Psoas muscle (tissue), 8 donors: Measurements from ENCODE around the gene FMO2. TPM values are rescaled to one million over a fixed set of nuclear protein-coding genes. Genes with fewer than 3 reads are reported as not detected.

Source experiments
- ATAC-seq, 4 donors: fragments of 200-7000 bp; cut with Tn5 transposase; one replicate each; pipeline ENCODE4 v1.9.1; 2020; ENCODE audit warnings: moderate library complexity in 3 of 4, mild to moderate bottlenecking in 2 of 4
- DNase-seq, 2 donors: peaks; one replicate each; pipeline ENCODE4 v3.0.0-alpha.2; 2020
- H3K27ac ChIP-seq: fragments of 200-600 bp; one replicate; pipeline ENCODE4 v1.8.0; 2022
- H3K27me3 ChIP-seq, 3 donors: fragments of 200-600 bp in 1 of 3; one replicate each; pipeline versions ENCODE4 v1.6.1 to v1.8.0; 2013 to 2022; ENCODE audit warnings: low read length in 2 of 3, mild to moderate bottlenecking in 2 of 3, moderate library complexity in 1 of 3; ENCODE audit not compliant: insufficient read depth in 3 of 3
- H3K36me3 ChIP-seq, 2 donors: fragments of 200-600 bp in 1 of 2; one replicate each; pipeline versions ENCODE4 v1.6.1 to v1.8.0; 2013 to 2022; ENCODE audit warnings: low read depth in 1 of 2, mild to moderate bottlenecking in 1 of 2, moderate library complexity in 1 of 2; ENCODE audit not compliant: insufficient read depth in 1 of 2
- H3K4me1 ChIP-seq: fragments of 200-600 bp; one replicate; pipeline ENCODE4 v1.8.0; 2022
- H3K4me3 ChIP-seq: fragments of 200-600 bp; one replicate; pipeline ENCODE4 v1.8.0; 2022; ENCODE audit warnings: mild to moderate bottlenecking
- H3K9me3 ChIP-seq: fragments of 200-600 bp; one replicate; pipeline ENCODE4 v1.8.0; 2022
- WGBS, 3 donors: extraction: QIAGEN DNeasy Blood & Tissue Kit; methylation state at CpG; one replicate each; pipeline versions ENCODE4 v1.1.6 to v1.1.7; 2013; 5-methylcytosine and 5-hydroxymethylcytosine counted together
- intact Hi-C, 2 donors: fragments of 100-400 bp; cut with DNase I; formaldehyde crosslinking; loops; one replicate each; pipeline versions ENCODE4 v1.11.0 to v1.14.2; 2022
- polyA plus RNA-seq, 3 donors: library from polyadenylated mRNA; stranded (reverse); fragments of 200-250 nt; gene quantifications; one replicate each; pipeline ENCODE4 v1.2.3, GENCODE V29; 2013
- total RNA-seq, 4 donors: library from RNA; stranded (reverse); fragmentation: NEBNext Ultra II Directional in 2 of 4; extraction: Animal tissue kit (Norgen Biotek cat#: 25700) in 2 of 4; gene quantifications; one replicate each; pipeline versions ENCODE4 v1.2.1 to v1.2.4, GENCODE V29; 2021 to 2023
- TF ChIP-seq, protein P1 (sequence below): fragments of 200-600 bp; IDR thresholded peaks from one replicate; pipeline ENCODE4 v1.8.0; 2022; ENCODE audit warnings: antibody characterized with exemption
- donor health status: healthy with polysubstance abuse.
- donor health status: DM: no; HTN: no; CAD: no; lungs with moderate emphysema.
- donor health status: Bipolar disorder and iron deficiency.
- donor health status: healthy.
- donor health status: DM: yes; HTN: yes; CAD: no.
- donor health status: DM: no; HTN: no; CAD: no.
- donor health status: DM: no; HTN: no; CAD: no.
- donor health status: DM: yes; HTN: yes; CAD: no.

FMO2 gene
- total and polyA plus RNA-seq, 7 donors = 6.9 to 54.1 (median 17.1) TPM

DNA sequence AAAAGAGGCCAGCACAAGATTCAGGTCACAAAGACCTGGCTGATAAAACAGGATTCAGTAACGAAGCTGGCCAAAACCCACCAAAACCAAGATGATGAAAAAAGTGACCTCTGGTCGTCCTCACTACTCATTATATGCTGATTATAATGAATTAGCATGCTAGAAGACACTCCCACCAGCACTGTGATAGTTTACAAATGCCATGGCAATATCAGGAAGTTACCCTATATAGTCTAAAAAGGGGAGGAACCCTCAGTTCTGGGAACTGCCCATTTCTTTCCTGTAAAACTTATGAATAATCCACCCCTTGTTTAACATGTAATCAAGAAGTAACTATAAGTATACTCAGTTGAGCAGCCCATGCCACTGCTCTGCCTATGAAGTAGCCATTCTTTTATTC lies 26.0 kb upstream of the FMO2 start:
- ATAC-seq = no peak
- TF ChIP-seq, protein P1, sequence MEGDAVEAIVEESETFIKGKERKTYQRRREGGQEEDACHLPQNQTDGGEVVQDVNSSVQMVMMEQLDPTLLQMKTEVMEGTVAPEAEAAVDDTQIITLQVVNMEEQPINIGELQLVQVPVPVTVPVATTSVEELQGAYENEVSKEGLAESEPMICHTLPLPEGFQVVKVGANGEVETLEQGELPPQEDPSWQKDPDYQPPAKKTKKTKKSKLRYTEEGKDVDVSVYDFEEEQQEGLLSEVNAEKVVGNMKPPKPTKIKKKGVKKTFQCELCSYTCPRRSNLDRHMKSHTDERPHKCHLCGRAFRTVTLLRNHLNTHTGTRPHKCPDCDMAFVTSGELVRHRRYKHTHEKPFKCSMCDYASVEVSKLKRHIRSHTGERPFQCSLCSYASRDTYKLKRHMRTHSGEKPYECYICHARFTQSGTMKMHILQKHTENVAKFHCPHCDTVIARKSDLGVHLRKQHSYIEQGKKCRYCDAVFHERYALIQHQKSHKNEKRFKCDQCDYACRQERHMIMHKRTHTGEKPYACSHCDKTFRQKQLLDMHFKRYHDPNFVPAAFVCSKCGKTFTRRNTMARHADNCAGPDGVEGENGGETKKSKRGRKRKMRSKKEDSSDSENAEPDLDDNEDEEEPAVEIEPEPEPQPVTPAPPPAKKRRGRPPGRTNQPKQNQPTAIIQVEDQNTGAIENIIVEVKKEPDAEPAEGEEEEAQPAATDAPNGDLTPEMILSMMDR = no peak
- H3K9me3 ChIP-seq = no peaks in the 10 kb centered on the region
- H3K4me3 ChIP-seq = no peak overlapping the region
- no peaks in the 10 kb centered on the region for H3K27me3 ChIP-seq
- DNase-seq = no peak
- intact Hi-C loops = no loop called here
- no peaks in the 10 kb centered on the region for H3K4me1 ChIP-seq
- 63 to 90% (median 74%) methylated on average over 2 of the region's 2 CpGs for WGBS, 3 donors
- no peak overlapping the region for H3K27ac ChIP-seq
- no peaks in the 10 kb centered on the region for H3K36me3 ChIP-seq

DNA sequence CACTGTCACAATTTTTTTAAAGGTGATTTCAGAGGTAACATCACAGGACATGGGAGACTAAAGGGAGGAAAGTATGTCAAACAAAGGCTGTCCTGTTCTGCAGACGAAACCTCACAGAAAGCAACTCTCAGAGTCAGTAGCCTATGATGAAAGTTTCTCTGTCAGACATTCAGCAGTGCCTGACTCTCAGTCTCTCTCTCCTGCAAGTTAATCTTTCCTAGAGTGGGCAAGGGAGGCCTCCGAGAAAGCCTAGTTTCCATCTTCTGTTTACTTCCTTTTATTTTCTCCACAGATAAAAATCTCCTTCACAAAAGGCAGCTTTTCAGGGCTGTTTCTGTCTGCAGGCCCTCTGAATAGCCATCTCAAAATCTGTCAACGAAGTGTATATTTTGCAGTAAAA lies 24.9 kb upstream of the FMO2 start:
- ATAC-seq = no peak
- intact Hi-C loops = no loop called here
- WGBS, 3 donors = 71 to 74% (median 71%) methylated on average over 3 of the region's 3 CpGs

DNA sequence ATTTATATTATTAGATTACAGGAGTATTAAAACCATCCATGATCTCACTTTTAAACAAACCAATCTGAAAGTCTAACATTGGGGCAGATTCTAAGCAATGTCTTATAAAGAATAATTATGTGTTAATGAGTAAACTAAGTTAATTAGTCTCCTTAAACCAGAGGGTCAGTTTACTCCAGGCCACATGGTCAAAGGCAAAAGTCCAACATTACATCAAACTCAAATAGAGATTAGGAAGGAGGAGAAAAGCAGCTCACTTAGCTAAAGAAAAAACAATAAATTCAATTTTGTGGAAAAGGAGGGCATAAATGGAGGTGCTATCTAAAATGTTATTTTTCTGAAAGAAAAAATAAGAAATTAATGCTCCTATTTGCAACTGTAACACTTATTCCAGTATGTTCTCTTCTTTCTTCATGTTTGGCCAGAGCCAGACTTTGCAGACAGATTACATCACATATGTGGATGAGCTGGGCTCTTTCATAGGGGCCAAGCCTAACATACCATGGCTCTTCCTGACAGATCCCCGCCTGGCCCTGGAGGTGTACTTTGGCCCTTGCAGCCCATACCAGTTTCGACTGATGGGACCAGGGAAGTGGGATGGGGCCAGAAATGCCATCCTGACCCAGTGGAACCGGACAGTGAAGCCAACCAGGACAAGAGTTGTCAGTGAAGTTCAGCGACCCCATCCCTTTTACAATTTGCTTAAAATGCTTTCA lies 24.3 kb upstream of the FMO2 start:
- H3K27ac ChIP-seq = no peak overlapping the region
- intact Hi-C loops = no loop called here

More for the DNA sequence above, 24.9 kb upstream of the FMO2 start:
- no peak overlapping the region for H3K27ac ChIP-seq
- no peaks in the 10 kb centered on the region for H3K27me3 ChIP-seq
- H3K4me1 ChIP-seq = no peaks in the 10 kb centered on the region
- no peaks in the 10 kb centered on the region for H3K9me3 ChIP-seq
- no peak overlapping the region for H3K4me3 ChIP-seq
- no peak for DNase-seq
- TF ChIP-seq, protein P1 = no peak
- no peaks in the 10 kb centered on the region for H3K36me3 ChIP-seq

DNA sequence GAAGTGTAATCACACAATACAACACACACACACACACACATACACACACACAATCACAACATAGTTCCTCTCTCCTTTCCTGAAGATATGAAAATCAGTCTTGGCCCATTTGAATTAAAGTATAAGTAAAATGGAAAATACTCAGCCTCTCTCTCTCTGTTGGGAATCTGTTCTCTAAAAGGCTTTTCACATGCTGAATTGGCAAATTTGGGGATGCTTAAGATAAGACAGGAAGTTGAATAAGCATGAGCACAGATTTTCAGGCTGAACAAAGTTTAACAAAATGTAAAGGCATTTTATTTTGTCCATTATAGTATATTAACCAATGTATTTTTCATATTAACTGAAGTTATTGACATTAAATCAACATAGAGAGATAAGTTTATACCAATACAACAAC lies 23.7 kb upstream of the FMO2 start:
- ATAC-seq (no peak), DNase-seq (no peak)
- Histone ChIP-seq H3K9me3 (no peaks in the 10 kb centered on the region), H3K4me1 (no peaks in the 10 kb centered on the region), H3K27ac (no peak overlapping the region), H3K4me3 (no peak overlapping the region), H3K36me3 (no peaks in the 10 kb centered on the region), H3K27me3 (no peaks in the 10 kb centered on the region)
- TF ChIP-seq, protein P1 = no peak
- intact Hi-C loops = no loop called here

More for the DNA sequence above, 24.3 kb upstream of the FMO2 start:
- no peaks in the 10 kb centered on the region for H3K27me3 ChIP-seq
- TF ChIP-seq, protein P1 = no peak
- H3K4me3 ChIP-seq = no peak overlapping the region
- H3K36me3 ChIP-seq = no peaks in the 10 kb centered on the region
- DNase-seq (no peak), ATAC-seq (no peak)
- no peaks in the 10 kb centered on the region for H3K4me1 ChIP-seq
- H3K9me3 ChIP-seq = no peaks in the 10 kb centered on the region
- WGBS, 3 donors = 71 to 77% (median 76%) methylated on average over 4 of the region's 4 CpGs

DNA sequence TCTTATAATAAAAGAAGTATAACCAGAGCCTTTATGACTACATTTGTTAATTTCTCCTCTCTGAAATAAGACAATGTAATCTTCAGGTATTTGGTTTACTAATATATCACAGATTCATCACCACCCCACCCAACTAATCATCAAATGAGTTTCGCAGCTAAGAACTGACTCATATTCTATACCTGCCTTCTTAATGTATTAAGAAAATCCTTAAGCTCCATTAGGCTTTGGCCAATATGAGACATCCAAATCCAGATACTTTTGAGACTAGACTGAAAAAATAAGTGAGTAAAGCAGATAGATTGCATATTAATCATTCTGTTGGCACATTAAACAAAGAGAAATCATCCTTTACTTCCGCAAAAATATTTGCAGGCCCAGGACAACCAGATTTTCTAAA lies 18.7 kb upstream of the FMO2 start:
- TF ChIP-seq, protein P1 = no peak
- intact Hi-C loops = no loop called here

More for the DNA sequence above, 18.7 kb upstream of the FMO2 start:
- WGBS, 3 donors = 93 to 99% (median 96%) methylated on average over 2 of the region's 2 CpGs
- Histone ChIP-seq H3K4me1 (no peaks in the 10 kb centered on the region), H3K36me3 (no peaks in the 10 kb centered on the region), H3K4me3 (no peak overlapping the region), H3K27ac (no peak overlapping the region), H3K27me3 (no peaks in the 10 kb centered on the region), H3K9me3 (no peaks in the 10 kb centered on the region)
- no peak for DNase-seq
- ATAC-seq = no peak
